Fibroblast of lung (primary cell): ENCODE data around the gene CCDC86. TPM values are rescaled to one million over a fixed set of nuclear protein-coding genes. Genes with fewer than 3 reads are reported as not detected.
A peak's percentile ranks its signal among the peaks of the same experiment; 100 is the strongest.

ENCODE experiments used
- DNase-seq, 2 donors: peaks; one replicate each; pipeline versions ENCODE4 v3.0.0 to v3.0.0-alpha.2; 2010; ENCODE audit warnings: low read depth in 2 of 2
- H2AFZ ChIP-seq: 2 replicates; pipeline ENCODE4 v1.5.1; 2012; ENCODE audit warnings: low read length, control low read depth, inconsistent platforms
- H3K27ac ChIP-seq: 2 replicates; pipeline ENCODE4 v1.5.1; 2011; ENCODE audit warnings: low read length, control low read depth; ENCODE audit not compliant: insufficient read depth
- H3K27me3 ChIP-seq: 2 replicates; pipeline ENCODE4 v1.5.1; 2011; ENCODE audit warnings: mild to moderate bottlenecking, low read length; ENCODE audit not compliant: control insufficient read depth, insufficient read depth
- H3K36me3 ChIP-seq: 2 replicates; pipeline ENCODE4 v1.5.1; 2011; ENCODE audit warnings: low read length; ENCODE audit not compliant: control insufficient read depth, insufficient read depth
- H3K4me1 ChIP-seq: 2 replicates; pipeline ENCODE4 v1.5.1; 2011; ENCODE audit warnings: low read length; ENCODE audit not compliant: control insufficient read depth, insufficient read depth; ENCODE audit errors: extremely low read depth
- H3K4me2 ChIP-seq: 2 replicates; pipeline ENCODE4 v1.5.1; 2011; ENCODE audit warnings: low read length, control low read depth; ENCODE audit not compliant: insufficient read depth; ENCODE audit errors: extremely low read depth
- H3K4me3 ChIP-seq, 4 experiments: fragments of 200-600 bp in 1 of 4; sonication (generic) in 1 of 4; replicated peaks in 1 of 4; 2 replicates each; pipeline ENCODE4 v1.5.1; 2011 to 2016; ENCODE audit warnings: low read length in 4 of 4, low read depth in 3 of 4, mild to moderate bottlenecking in 3 of 4, control low read depth in 2 of 4, inconsistent platforms in 1 of 4, mixed read lengths in 1 of 4; ENCODE audit not compliant: insufficient read depth in 1 of 4; ENCODE audit errors: control extremely low read depth in 1 of 4
- H3K79me2 ChIP-seq: 2 replicates; pipeline ENCODE4 v1.5.1; 2012; ENCODE audit warnings: mild to moderate bottlenecking, low read length, inconsistent platforms; ENCODE audit not compliant: control insufficient read depth, insufficient read depth
- H3K9ac ChIP-seq: 2 replicates; pipeline ENCODE4 v1.5.1; 2011; ENCODE audit warnings: mild to moderate bottlenecking, low read length, control low read depth; ENCODE audit not compliant: insufficient read depth
- H3K9me3 ChIP-seq: 2 replicates; pipeline ENCODE4 v1.5.1; 2012; ENCODE audit warnings: low read depth, low read length; ENCODE audit not compliant: control insufficient read depth, insufficient read depth
- H4K20me1 ChIP-seq: 2 replicates; pipeline ENCODE4 v1.5.1; 2011; ENCODE audit warnings: low read length; ENCODE audit not compliant: control insufficient read depth, insufficient read depth; ENCODE audit errors: extremely low read depth
- CTCF ChIP-seq, 2 donors: IDR thresholded peaks in 1 of 2; conservative IDR thresholded peaks in 1 of 2; 1 replicate in 1 of 2; 2 replicates in 1 of 2; pipeline ENCODE4 v1.5.1; 2011 to 2012; ENCODE audit warnings: low read length in 2 of 2, control low read depth in 1 of 2, inconsistent platforms in 1 of 2, low read depth in 1 of 2, mild to moderate bottlenecking in 1 of 2
- EZH2 ChIP-seq: IDR thresholded peaks from 2 replicates; pipeline ENCODE4 v1.5.1; 2012; ENCODE audit warnings: low read length, control low read depth, mild to moderate bottlenecking; ENCODE audit errors: missing control alignments
- polyA plus RNA-seq, 2 donors: library from polyadenylated mRNA; depleted of rRNA in 1 of 2; stranded (reverse) in 1 of 2; unstranded in 1 of 2; fragments of >200 nt; gene quantifications; 2 replicates each; pipeline ENCODE4 v1.2.1, GENCODE V29; 2011 to 2012; ENCODE audit warnings: missing spikeins in 1 of 2
- total RNA-seq: library from RNA; depleted of rRNA; stranded (reverse); fragments of >200 nt; gene quantifications from 2 replicates; pipeline ENCODE4 v1.2.1, GENCODE V29; 2014

The CCDC86 gene
- total and polyA plus RNA-seq, 2 donors (not counting 1 experiment from before 2014, with no cell fraction given): 7.4 to 14.9 TPM

DNA sequence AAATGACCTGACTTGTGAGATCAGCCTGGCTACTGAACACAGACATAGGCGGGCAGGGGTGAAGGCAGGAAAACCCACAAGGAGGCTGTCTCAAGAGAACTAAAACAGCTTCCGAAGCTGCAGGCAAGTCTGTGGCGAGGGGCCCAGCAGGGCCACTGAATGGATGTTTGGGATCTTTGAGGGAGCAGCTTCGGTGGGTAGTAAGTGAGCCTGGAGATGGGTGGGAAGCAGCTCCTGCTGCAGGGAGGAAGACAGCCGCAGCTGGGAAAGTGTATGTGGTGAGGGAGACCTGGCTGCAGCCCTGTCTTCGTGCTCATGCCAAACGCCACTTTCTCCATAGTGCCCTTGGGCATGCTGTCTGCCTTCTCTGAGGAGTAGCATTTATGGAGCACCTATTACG, 3.4 kb downstream of the CCDC86 start:
- Histone ChIP-seq H3K4me2 (peak overlapping the region; percentile 13), H3K4me3 (peak overlapping the region in 1 of 4 experiments; percentile 96), H3K79me2 (peaks cover 40% of the 10 kb centered on the region), H3K36me3 (peaks cover 8% of the 10 kb centered on the region), H2AFZ (no peak overlapping the region), H3K27ac (no peak overlapping the region), H3K9me3 (no peaks in the 10 kb centered on the region), H3K27me3 (no peaks in the 10 kb centered on the region), H3K9ac (no peak overlapping the region), H3K4me1 (peaks cover 18% of the 10 kb centered on the region), H4K20me1 (no peaks in the 10 kb centered on the region)
- no peak for DNase-seq
- TF ChIP-seq EZH2 (no peak), CTCF (conservative IDR thresholded peaks at IDR 0.05 in 1 of 2, IDR thresholded peaks at IDR 0.05 in 1 of 2; ENCODE audit: low read depth in 1 of 2, low read length in 2 of 2) (no peak)

- Histone ChIP-seq H3K9ac (no peak overlapping the region), H3K4me2 (no peak overlapping the region), H3K36me3 (peaks cover 14% of the 10 kb centered on the region), H3K79me2 (peaks cover 37% of the 10 kb centered on the region), H3K4me1 (peaks cover 6% of the 10 kb centered on the region), H3K27me3 (no peaks in the 10 kb centered on the region), H3K4me3 (no peak overlapping the region), H3K9me3 (no peaks in the 10 kb centered on the region), H3K27ac (no peak overlapping the region), H4K20me1 (no peaks in the 10 kb centered on the region), H2AFZ (no peak overlapping the region)
- TF ChIP-seq EZH2 (no peak), CTCF (conservative IDR thresholded peaks at IDR 0.05 in 1 of 2, IDR thresholded peaks at IDR 0.05 in 1 of 2; ENCODE audit: low read depth in 1 of 2, low read length in 2 of 2) (no peak)
- no peak for DNase-seq
These were observed 5.4 kb downstream of the CCDC86 start for GRCh38 chr11:60847281-60847680.

GRCh38 chr11:60847896-60848295, 6.0 kb downstream of the CCDC86 start:
- H3K9me3 ChIP-seq: no peaks in the 10 kb centered on the region
- H3K4me1 ChIP-seq: peaks cover 6% of the 10 kb centered on the region
- no peaks in the 10 kb centered on the region for H4K20me1 ChIP-seq
- DNase-seq: no peak
- no peak overlapping the region for H3K9ac ChIP-seq
- no peak overlapping the region for H3K4me3 ChIP-seq
- no peak for TF ChIP-seq EZH2
- no peaks in the 10 kb centered on the region for H3K27me3 ChIP-seq
- no peak overlapping the region for H3K27ac ChIP-seq
- peaks cover 30% of the 10 kb centered on the region for H3K79me2 ChIP-seq
- H3K4me2 ChIP-seq: no peak overlapping the region
- peaks cover 14% of the 10 kb centered on the region for H3K36me3 ChIP-seq
- H2AFZ ChIP-seq: no peak overlapping the region
